B cell (primary cell): ENCODE measurements around the gene VAV2.

ENCODE experiments used
- EZH2 ChIP-seq: IDR thresholded peaks from 2 replicates; pipeline ENCODE4 v1.6.1; 2012; ENCODE audit warnings: borderline replicate concordance, low read depth, mild to moderate bottlenecking, moderate library complexity, low read length; ENCODE audit not compliant: insufficient read depth, poor library complexity, severe bottlenecking
- TF ChIP-seq, protein P1 (sequence below): fragments of 200-600 bp; IDR thresholded peaks from one replicate; pipeline ENCODE4 v1.8.0; 2022; ENCODE audit warnings: antibody characterized with exemption, mild to moderate bottlenecking

DNA sequence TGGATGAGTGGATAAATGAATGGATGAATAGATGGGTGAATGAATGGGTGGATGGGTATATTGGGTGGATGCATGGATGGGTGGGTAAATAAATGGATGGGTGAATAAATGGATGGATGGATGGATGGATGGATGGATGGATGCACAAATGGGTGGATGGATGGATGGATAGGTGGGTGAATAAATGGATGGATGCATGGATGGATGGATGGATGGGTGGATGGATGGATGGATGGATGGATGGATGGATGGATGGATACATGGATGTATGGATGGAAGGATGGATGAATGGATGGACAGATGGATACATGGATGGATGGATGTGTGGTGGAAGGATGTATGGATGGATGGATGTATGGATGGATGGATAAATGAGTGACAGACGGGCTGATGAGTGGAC, 140.4 kb downstream of the VAV2 start:
- TF ChIP-seq, protein P1, sequence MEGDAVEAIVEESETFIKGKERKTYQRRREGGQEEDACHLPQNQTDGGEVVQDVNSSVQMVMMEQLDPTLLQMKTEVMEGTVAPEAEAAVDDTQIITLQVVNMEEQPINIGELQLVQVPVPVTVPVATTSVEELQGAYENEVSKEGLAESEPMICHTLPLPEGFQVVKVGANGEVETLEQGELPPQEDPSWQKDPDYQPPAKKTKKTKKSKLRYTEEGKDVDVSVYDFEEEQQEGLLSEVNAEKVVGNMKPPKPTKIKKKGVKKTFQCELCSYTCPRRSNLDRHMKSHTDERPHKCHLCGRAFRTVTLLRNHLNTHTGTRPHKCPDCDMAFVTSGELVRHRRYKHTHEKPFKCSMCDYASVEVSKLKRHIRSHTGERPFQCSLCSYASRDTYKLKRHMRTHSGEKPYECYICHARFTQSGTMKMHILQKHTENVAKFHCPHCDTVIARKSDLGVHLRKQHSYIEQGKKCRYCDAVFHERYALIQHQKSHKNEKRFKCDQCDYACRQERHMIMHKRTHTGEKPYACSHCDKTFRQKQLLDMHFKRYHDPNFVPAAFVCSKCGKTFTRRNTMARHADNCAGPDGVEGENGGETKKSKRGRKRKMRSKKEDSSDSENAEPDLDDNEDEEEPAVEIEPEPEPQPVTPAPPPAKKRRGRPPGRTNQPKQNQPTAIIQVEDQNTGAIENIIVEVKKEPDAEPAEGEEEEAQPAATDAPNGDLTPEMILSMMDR, result no peak
- no peak for TF ChIP-seq EZH2
